MCF 10A (cell line): ENCODE data around the gene CACNA2D2. TPM values are rescaled to one million over a fixed set of nuclear protein-coding genes. Genes with fewer than 3 reads are reported as not detected.

Experiments
- BruUV-seq: library from RNA; stranded (reverse); fragments of 400-500 nt; replicated peaks from 2 replicates; lab custom pipeline; 2021; lab: Mats Ljungman, UMichigan
- CTCF ChIA-PET: fragments of 300-600 bp; sonication (Branson Sonifier 250); formaldehyde crosslinking; extraction: SDS; loops from one replicate; lab custom pipeline; 2021; ENCODE audit warnings: antibody characterized with exemption, inconsistent platforms; lab: Yijun Ruan, JAX
- POLR2A ChIA-PET: fragments of 300-600, 350-650 bp; sonication (Branson Sonifier 250); formaldehyde crosslinking; extraction: SDS; loops from one replicate; lab custom pipeline; 2020; ENCODE audit warnings: antibody characterized with exemption, inconsistent platforms; lab: Yijun Ruan, JAX
- DNase-seq: peaks from one replicate; pipeline ENCODE4 v3.0.0-alpha.2; 2018; ENCODE audit not compliant: unreplicated experiment
- H3K27ac Mint-ChIP-seq: one replicate; pipeline ENCODE4 v1.8.0; 2022; ENCODE audit warnings: mild to moderate bottlenecking, low read depth, mixed read lengths; ENCODE audit not compliant: unreplicated experiment
- H3K27me3 Mint-ChIP-seq: one replicate; pipeline ENCODE4 v1.8.0; 2022; ENCODE audit warnings: mixed read lengths; ENCODE audit not compliant: insufficient read depth, unreplicated experiment
- H3K36me3 Mint-ChIP-seq: one replicate; pipeline ENCODE4 v1.8.0; 2022; ENCODE audit warnings: mild to moderate bottlenecking, moderate library complexity, mixed read lengths; ENCODE audit not compliant: insufficient read depth, unreplicated experiment
- H3K4me1 Mint-ChIP-seq: one replicate; pipeline ENCODE4 v1.8.0; 2022; ENCODE audit warnings: mixed read lengths; ENCODE audit not compliant: insufficient read depth, unreplicated experiment
- H3K4me3 Mint-ChIP-seq: one replicate; pipeline ENCODE4 v1.8.0; 2022; ENCODE audit warnings: mild to moderate bottlenecking, moderate library complexity, mixed read lengths; ENCODE audit not compliant: unreplicated experiment
- H3K9me3 Mint-ChIP-seq: one replicate; pipeline ENCODE4 v1.8.0; 2022; ENCODE audit warnings: mixed read lengths; ENCODE audit not compliant: unreplicated experiment
- intact Hi-C: fragments of 100-400 bp; cut with micrococcal nuclease; formaldehyde crosslinking; loops from 2 replicates; pipeline ENCODE4 v1.14.1; 2022
- total RNA-seq: library from RNA; stranded (reverse); gene quantifications from 2 replicates; pipeline ENCODE4 v1.2.3, GENCODE V29; 2022
- TF ChIP-seq, protein P1 (sequence below): fragments of 200-600 bp; IDR thresholded peaks from one replicate; pipeline ENCODE4 v1.8.0; 2022; ENCODE audit warnings: antibody characterized with exemption, mild to moderate bottlenecking; ENCODE audit not compliant: unreplicated experiment

Gene CACNA2D2
- total RNA-seq, 1 experiment from 2014 or later: not detected

DNA sequence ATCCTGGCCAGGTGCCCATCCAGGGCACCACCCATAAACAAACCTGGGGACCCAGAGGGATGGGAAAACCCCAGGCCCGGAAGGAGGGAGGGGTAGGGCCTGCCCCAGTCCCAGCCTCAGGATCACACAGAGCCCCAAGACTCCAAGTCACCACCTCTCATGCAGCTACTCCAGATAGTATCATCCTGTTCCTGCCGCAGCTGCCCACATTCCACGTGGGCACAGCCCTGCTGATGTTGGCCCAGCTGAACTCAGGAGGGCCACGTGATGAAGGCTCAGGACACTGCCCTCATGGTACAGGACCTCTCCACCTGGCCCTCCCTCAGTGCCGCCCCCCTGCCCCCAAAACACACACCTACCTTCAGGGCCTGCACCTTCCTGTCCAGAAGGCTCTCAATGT is 69.5 kb downstream of the CACNA2D2 start:
- H3K36me3 Mint-ChIP-seq: no peaks in the 10 kb centered on the region
- BruUV-seq: no TSS peak
- no peak for DNase-seq
- H3K4me1 Mint-ChIP-seq: no peaks in the 10 kb centered on the region
- TF ChIP-seq, protein P1, sequence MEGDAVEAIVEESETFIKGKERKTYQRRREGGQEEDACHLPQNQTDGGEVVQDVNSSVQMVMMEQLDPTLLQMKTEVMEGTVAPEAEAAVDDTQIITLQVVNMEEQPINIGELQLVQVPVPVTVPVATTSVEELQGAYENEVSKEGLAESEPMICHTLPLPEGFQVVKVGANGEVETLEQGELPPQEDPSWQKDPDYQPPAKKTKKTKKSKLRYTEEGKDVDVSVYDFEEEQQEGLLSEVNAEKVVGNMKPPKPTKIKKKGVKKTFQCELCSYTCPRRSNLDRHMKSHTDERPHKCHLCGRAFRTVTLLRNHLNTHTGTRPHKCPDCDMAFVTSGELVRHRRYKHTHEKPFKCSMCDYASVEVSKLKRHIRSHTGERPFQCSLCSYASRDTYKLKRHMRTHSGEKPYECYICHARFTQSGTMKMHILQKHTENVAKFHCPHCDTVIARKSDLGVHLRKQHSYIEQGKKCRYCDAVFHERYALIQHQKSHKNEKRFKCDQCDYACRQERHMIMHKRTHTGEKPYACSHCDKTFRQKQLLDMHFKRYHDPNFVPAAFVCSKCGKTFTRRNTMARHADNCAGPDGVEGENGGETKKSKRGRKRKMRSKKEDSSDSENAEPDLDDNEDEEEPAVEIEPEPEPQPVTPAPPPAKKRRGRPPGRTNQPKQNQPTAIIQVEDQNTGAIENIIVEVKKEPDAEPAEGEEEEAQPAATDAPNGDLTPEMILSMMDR: no peak
- H3K27ac Mint-ChIP-seq: no peak overlapping the region
- peaks cover 14% of the 10 kb centered on the region for H3K27me3 Mint-ChIP-seq
- CTCF ChIA-PET: interaction anchor here (0.6 to 2.5 kb wide), 5 partner anchors 37 to 942 kb away, joined by 3 to 11 read pairs (median 4); partner anchors contain the start of gene CISH
- POLR2A ChIA-PET: no interaction called here
- intact Hi-C loops: no loop called here
- H3K9me3 Mint-ChIP-seq: no peaks in the 10 kb centered on the region
- H3K4me3 Mint-ChIP-seq: no peak overlapping the region

DNA sequence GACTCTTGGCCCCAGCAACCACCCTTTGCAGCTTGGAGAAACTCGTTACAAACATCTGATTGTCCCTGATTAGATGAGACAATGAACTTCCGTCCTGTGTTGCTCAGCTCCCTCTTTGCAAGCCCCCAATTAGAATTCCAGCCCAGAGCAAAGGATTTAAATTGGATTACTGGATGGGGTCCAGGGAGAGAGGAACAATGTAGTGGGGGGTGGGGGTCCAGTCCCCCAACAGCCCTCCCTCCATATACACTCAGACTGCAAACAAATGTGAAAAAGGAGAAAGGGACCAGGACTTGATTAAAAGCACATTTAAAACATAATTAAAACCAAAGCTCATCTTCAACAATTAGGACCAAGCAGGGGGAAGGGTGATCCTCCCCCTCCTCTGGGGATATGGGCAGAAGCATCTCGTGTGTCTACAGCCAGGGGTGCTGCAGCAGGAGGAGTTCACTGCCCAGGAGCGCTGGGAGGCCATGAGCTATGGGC is 72.4 kb downstream of the CACNA2D2 start:
- no peaks in the 10 kb centered on the region for H3K4me1 Mint-ChIP-seq
- H3K4me3 Mint-ChIP-seq: no peak overlapping the region
- CTCF ChIA-PET: interaction anchor here (1.2 kb wide), 1 partner anchor 113 kb away, joined by 4 read pairs; no protein-coding TSS in a partner anchor
- BruUV-seq: no TSS peak
- no peak for DNase-seq
- H3K36me3 Mint-ChIP-seq: no peaks in the 10 kb centered on the region
- H3K9me3 Mint-ChIP-seq: no peaks in the 10 kb centered on the region
- POLR2A ChIA-PET: no interaction called here
- peaks cover 29% of the 10 kb centered on the region for H3K27me3 Mint-ChIP-seq
- intact Hi-C loops: no loop called here
- H3K27ac Mint-ChIP-seq: no peak overlapping the region
- TF ChIP-seq, protein P1: no peak

DNA sequence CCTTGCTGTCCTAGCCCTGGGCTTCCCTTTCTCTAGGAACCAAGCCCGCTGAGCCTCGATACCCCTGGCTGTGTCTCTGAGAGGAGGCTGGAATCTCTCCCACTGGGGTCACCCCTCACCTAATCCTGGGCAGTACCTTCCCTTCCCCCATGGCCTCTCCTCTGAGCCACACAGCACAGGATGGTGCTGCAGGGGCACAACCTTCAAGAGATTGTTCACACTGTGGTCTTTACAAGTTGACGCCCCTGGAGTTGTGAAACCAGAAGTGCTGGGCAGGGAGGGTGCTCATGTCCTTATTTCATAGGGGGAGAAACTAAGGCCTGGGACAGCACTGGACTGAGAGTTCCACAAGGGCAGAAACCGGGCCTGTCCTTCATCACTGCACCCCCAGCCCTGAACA is 73.2 kb downstream of the CACNA2D2 start:
- intact Hi-C loops: no loop called here
- Mint-ChIP-seq H3K36me3 (no peaks in the 10 kb centered on the region), H3K4me1 (no peaks in the 10 kb centered on the region), H3K9me3 (no peaks in the 10 kb centered on the region), H3K27me3 (peaks cover 24% of the 10 kb centered on the region), H3K4me3 (no peak overlapping the region), H3K27ac (no peak overlapping the region)
- BruUV-seq: no TSS peak
- ChIA-PET CTCF (no interaction called here), POLR2A (no interaction called here)
- DNase-seq: no peak
- TF ChIP-seq, protein P1: no peak

DNA sequence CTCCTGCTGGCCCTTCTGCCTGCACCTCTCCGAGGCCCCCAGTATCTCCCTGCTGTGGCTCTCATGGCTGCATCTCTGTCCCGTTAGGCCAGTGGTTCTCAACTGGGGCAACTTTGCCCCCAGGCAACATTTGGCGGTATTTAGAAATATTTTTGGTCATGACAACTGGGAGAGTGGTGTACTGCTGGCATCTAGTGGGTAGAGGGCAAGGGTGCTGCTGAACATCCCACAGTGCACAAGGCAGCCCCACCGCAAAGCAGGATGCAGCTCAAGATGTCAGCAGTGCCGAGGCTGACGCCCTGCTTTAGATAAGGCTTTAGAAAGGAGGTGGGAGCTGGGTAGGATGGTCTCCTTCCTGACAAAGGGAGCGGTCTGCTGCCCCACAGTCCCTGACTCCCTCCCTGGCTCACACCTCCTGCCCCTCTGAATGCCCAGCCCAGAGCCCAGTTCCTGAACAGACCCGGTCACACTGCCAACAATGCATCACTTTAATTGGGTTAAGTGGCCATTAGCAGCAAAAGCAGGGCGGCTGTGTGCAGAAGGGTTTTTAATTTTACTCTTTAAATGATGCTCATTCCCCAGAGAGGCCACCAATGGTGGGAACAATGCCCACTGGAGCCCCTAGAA is 75.3 kb downstream of the CACNA2D2 start:
- Mint-ChIP-seq H3K9me3 (no peaks in the 10 kb centered on the region), H3K27me3 (peaks cover 20% of the 10 kb centered on the region), H3K27ac (no peak overlapping the region), H3K4me3 (no peak overlapping the region), H3K36me3 (no peaks in the 10 kb centered on the region), H3K4me1 (no peaks in the 10 kb centered on the region)
- DNase-seq: peak; percentile 47
- BruUV-seq: no TSS peak
- intact Hi-C loops: loop anchor here (5.0 kb wide), 1 partner anchor 81 kb away; the partner anchor contains the start of gene ZMYND10
- POLR2A ChIA-PET: no interaction called here
- TF ChIP-seq, protein P1: peak; percentile 22
- CTCF ChIA-PET: interaction anchor here (0.9 to 1.1 kb wide), 2 partner anchors 59 to 910 kb away, joined by 3 read pairs; no protein-coding TSS in a partner anchor
